Activated CD4-positive, alpha-beta T cell treated with anti-CD3 and anti-CD28 coated beads, Interleukin-2, amount 50 U/mL, for 16 hours (primary cell): ENCODE data around the gene LRRC1.
"Not testable (repeated sequence)": the region's sequence is repeated elsewhere in the genome, so short reads cannot be mapped to it uniquely, and the experiment has no call there.

ENCODE experiments used
- DNase-seq: peaks from one replicate; pipeline ENCODE4 v3.0.0-alpha.2; 2020

The LRRC1 gene

DNA sequence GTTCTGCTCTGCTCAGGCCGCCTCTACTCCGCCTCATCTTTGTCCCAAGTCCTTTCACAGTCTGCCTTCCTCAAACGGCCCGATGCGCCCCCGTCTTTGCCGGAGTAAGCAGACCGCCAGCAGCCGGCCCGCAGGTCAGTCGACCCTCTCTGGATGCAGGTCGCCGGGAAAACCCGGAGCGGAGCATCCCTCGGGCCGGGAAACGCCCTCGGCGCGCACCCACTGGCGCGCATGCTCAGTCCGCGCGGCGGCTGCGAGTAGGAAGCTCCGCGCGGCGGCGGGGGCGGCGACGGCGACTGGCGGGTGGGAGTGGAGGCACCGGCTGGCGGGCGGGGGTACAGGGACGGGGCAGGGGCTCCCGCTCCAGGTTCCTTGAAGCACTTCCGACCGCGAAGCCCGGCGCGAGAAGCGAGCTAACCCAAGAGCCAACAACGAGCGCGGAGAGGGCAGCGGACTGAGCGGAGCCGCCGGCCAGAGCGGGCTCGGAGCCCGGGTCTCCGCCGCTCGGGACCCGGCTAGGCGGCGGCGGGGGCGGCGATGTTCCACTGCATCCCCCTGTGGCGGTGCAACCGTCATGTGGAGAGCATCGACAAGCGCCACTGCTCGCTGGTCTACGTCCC lies at the start of gene LRRC1:
TSS of gene LRRC1 (plus strand) at position 286 of the 620 bp plus-strand sequence. CDS start at position 538, 252 bp downstream.
- peak; percentile 88 for DNase-seq

DNA sequence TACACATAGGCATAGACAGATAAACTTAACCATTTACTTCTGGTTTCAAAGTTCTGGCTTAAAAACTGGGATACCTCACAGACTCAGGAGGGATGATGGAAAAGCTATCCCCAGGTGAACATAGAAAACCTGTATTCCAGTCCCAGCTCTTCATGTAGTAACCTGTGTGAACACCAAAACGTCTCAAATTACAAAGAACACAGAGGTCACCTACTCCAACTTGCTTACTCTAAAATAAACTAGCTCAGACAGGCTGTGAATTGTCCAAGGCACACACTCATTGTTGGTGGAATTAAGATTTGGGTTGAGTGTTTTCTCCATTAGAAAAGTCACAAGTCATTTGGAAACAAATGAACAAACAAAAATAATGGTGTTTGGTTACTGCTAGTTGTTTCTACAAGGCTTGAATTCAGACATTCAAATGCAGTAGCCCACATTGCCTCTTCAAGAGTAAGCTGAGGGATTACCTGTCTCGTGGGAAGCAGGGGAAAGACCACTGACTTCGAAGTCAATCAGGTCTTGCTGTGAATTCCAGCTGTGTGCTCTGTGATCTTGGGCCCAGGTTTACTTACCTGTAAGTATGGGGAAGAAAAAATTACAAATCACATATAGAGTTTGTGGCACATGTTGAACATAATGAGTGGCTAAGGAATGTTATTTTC lies 48.2 kb upstream of the LRRC1 start:
- no peak for DNase-seq

DNA sequence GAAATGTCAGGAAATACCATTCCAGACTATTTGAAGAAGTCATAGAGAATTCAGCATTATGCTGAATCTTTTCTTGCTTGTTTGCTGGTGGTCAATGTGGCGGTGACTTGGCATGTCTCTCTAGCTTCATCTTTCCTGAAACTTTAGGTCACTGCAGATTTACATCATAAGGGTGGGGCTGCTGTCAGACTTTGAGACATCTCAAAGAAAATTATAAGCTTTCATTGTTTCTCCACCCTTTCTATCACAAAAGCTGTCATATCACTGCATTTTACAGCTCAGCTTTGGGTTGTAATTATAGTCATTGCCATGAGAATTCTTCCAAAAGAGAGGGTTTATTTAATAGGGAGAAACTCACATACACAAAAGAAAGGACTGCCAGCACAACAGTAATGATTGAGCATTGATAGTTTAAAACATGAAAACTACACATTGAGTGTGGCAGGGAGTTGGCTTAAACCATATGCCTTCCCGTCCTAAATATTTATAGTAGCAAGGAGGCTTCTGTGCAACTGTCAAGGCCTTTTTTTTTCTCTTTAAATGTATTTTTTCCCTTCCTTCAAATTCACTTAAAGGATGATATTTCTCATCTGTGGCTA lies 44.7 kb upstream of the LRRC1 start:
- DNase-seq: no peak

DNA sequence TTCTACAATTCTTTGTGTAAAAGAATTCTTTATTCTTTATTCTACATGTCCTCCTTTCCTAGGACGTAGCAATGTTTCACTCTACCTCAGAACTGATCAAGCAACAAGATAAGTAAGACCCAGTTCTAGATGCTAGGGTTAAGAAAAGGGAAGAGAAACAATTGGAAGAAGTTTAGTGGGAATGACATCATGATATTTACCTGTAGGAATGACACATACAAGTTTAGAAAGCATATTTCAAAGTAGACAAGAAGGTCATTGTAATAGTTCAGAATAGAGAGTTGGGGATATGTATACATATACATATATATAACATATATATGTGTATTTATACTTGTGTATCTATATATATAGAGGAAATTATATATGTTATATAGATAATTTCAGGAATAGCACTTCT lies 43.4 kb upstream of the LRRC1 start:
- DNase-seq: no peak

DNA sequence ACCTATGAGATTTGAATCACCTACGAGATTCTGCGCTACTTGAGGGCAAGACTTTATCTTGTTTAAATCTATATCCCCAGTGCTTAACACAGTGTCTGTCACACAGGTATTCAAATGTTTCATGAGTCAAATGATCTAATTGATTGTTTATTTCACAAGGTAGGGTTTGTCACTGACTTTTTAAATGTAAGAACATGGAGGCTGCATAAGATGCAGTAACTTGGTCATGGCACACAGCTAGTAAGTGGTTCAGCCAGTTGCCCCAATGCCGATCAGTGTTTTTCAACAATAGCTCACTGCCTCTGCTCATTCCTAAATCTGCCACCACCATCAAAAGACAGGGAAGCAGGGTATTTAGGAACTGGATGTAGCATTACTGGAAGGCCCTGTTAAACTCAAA lies 42.4 kb upstream of the LRRC1 start:
- no peak for DNase-seq

DNA sequence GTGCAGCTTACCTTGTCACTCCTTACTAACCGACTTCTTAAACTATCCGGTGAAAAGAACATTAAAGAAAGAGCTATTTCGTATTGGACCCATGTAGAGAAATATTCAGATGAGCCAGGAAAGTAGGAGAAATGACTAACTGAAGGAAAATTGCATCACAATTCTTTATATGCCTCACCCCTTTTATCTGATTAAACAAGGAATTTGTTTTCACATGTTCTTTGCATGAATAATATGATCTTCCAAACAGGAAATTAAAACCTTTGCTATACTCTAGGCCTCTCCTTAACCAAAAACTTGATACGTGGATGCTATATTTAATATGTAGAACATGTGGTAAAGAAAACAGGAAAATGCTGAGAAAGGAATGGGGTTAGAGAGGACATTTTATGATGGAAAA lies 41.9 kb upstream of the LRRC1 start:
- DNase-seq: no peak

DNA sequence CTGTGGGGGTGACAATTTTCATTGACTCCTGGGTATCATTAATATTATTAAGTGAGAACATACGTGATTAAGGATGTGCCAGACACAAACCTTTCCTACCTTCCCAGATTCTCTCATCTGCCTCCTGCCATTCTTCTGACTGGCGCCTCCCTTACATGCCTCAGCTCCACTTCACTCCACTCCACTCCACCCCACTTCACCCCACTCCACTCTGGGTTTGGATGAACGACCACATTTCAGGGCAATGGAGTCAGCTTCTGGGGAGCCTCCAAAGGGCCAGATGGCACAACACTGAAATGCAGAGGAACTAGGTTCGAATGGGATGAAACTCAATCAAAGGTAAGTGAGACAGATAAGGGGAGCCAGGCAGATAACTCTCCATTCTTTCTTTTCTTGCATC lies 40.5 kb upstream of the LRRC1 start:
- no peak for DNase-seq

DNA sequence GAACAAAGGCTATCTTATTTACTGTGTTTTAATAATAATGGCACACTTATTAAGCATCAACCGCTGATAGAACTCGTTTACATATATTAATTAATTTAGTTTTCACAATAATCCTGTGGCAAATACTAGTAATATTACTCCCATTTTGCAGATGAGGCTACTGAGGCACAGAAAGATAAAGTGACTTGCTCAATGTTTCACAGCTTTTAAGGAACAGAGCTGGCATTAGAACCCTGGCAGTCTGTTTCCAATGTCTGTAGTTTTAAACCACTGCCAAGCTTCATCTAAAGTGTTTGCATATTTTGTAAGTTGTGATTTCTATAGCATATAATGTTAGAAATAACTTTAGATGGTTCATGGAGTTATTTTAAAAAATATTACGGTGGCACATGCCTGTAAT lies 38.4 kb upstream of the LRRC1 start:
- DNase-seq: no peak

DNA sequence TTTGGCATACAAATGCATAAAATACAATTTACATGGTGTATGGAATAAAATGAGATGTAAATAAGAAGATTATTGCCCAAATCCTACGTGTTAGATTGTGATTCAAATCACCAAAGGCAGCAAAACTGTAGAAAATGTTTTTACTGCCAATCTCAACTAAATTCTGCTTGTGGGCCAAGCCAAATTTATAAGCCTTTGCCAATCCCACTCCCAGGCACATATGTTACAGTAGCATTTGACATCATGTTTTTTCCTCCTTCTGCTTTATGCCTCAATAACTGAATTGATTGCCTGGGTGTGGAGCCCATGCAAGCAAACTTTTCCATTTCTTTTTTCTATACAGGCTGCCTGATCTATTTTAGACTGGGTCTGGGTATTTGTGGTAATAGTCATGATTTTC lies 36.3 kb upstream of the LRRC1 start:
- no peak for DNase-seq

DNA sequence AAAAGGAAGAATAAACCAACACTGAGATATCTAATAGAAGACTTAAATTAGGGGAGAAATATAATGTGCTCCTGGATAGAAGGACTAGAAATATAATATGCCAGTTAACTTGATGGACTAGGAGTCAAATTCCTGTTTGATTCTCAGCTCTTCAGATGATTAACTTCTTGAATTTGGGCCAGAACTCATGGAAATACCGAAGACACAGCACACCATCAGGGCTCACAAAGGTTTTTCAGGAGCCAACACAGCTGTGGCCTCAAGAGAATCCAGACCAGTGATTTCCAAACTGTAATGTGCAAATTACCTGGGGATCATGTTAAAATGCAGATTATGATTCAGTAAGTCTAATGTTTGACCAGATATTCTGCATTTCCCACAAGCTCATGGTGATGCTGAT lies 33.8 kb upstream of the LRRC1 start:
- no peak for DNase-seq

DNA sequence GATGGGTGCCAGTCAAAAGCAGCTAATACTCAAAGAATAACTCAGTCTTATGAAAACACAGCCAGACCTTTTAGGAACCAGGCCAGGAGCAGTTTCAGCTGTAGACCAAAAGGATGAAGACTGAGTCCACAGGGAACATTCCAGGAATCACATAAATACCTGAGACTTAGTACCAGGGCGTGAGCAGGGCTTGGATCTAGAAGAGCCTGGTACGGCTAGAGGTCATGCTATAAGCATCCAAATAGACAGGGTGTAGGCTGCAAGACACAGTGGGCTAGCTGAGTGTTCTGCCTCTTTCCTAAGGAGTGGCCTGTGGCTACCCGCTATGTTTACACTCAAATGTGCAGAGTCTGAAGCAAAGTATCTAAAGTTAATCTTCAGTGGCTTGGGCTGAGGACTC lies 29.5 kb upstream of the LRRC1 start:
- no peak for DNase-seq

DNA sequence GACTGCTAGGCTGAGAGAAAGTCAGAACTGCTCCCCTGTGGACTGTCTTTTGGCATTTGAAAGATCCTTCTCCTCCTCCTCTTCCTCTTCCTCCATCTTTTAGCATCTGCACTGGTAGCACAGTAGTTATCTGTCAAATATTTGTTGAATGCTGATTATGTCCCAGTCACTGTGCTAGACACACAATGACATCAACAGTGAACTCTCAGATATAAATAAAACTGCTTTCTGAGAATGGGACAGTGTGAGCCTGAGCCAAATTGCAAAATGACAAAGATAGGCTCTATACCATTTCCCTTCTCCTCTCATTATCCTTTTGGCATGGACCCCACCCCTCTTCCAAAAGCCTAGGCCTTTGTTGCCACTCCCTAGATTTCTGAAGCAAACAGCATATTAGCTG lies 27.9 kb upstream of the LRRC1 start:
- DNase-seq: no peak

DNA sequence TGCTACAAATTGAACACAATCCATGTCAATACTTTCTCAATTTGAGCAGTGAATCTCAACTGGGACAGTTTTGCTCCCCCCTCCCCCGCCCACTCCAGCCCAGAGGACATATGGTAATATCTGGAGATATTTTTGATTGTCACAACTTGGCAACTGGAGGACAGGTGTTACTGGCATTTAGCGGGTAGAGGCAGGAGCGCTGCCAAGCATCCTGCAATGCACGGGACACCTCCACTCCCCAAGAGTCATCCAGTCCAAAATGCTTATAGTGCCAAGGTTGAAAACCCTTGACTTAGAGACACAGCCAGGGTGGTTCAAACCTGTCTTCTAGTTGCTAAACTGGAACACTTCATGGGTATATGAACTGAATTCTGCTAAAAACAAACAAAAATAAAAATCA lies 26.9 kb upstream of the LRRC1 start:
- no peak for DNase-seq

DNA sequence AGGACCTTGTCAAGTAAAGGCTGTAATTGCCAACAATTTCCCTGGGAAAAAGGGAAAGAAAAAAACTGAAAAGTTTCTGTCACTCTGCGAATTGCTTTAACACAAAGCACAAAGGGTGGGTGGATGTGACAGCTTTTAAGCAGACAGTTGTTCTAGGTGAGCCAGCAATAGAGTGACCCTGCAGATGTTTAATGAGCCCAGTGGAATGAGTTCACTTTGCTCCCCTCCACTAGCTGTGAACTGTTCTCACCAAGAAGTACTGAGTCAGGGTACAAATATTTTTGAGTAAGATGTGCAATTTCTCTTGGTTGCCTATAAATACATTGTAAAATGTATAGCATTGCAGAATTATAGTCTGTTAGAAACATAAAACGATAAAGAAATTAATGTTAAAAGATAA lies 26.2 kb upstream of the LRRC1 start:
- DNase-seq: no peak

DNA sequence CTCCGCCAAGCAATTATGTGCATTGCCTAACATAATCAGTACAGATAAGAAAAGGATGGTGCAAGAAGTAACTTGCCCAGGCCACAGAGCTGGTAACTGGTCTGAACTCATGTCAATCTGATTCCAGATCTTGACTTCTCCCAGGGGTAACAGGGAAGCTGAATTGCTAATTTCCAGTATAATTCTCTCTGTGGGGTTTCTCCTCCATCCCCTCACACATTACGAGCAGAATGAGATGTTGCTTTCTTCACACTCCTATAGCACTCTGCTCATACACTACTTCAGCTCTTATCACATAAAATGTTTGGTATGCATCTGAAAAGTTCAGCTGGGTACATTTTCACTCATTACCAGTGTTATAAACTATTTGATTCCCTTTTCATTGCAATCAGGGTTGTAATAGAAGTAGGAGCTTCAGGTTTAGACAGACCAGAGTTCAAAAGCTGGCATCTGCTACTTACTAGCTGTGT lies 24.0 kb upstream of the LRRC1 start:
- no peak for DNase-seq

DNA sequence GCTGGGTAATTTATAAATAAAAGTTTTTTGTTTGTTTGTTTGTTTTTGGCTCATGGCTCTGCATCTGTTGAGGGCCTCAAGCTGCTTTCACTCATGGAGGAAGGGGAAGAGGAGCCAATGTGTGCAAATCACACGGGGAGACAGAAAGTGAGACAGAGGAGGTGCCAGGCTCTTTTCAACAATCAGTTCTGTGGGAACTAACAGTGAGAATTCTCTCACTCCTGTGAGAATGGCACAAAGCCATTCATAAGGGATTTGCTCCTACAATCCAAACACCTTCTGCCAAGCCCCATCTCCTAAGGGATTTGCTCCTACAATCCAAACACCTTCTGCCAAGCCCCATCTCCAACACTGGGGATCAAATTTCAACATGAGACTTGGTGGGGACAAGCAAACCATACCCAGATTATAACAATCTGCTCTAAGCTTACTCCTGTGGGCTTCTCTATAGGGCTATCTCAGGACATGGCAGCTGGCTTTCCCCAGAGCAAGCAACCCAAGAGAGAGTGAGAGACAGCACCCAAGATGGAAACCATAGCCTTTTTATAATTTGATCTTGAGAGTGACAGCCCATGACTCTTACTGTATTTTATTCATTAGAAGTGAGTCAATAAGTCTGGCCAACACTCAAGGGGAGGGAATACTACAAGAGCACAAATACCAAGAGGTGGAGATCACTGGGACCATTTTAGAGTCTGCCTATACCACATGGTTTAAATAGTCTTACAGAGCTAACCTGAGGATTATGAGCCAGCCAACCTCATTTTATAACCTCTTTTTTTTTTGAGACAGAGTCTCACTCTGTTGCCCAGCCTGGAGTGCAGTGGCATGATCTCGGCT lies 22.8 kb upstream of the LRRC1 start:
- no peak for DNase-seq

DNA sequence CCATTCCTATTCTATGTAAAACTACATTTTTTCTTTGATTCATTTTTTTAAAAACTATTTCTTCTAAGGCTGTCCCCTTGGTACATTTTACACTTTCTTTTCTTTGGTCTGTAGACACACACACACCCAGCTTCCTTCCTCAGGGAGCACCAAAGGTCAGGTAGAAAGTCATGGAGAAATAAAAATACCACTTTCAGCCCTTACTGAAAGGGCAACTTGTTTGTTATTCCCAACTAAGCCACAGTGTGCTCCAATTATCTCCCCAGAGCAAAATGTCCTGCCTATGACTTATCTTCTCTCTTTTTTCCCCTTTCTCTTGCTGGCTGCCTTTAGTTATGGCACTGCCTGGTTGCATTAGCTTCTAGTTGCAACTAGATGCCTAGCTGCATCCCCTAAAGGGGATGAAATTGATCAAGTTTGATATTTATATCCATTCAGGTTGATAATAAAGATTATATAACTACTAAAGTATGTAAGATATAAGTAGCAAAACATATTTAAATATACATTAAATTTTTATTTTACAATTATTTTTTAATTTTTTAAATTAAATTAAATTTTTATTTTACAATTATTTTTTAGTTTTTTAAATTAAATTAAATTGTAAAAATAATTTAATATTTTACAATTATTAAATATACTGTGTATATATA lies 21.6 kb upstream of the LRRC1 start:
- no peak for DNase-seq

DNA sequence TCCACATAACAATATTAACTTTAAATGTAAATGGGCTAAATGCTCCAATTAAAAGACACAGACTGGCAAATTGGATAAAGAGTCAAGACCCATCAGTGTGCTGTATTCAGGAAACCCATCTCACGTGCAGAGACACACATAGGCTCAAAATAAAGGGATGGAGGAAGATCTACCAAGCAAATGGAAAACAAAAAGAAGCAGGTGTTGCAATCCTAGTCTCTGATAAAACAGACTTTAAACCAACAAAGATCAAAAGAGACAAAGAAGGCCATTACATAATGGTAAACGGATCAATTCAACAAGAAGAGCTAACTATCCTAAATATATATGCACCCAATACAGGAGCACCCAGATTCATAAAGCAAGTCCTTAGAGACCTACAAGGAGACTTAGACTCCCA lies 18.7 kb upstream of the LRRC1 start:
- not testable (repeated sequence) for DNase-seq

DNA sequence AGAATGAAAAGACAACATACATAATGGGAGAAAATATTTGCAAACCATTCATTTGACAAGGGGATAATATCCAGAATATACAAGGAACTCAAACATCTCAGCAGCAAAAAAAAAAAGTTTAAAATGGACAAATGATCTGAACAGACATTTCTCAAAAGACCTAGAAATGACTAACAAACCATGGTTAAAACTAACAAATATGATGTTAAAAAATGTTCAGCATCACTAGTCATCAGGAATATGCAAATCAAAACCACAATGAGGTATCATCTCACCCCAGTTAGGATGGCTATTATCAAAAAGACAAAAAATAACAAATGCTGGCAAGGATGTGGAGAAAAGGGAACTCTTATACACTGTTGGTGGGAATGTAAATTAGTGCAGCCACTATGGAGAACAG lies 9.8 kb upstream of the LRRC1 start:
- not testable (repeated sequence) for DNase-seq

DNA sequence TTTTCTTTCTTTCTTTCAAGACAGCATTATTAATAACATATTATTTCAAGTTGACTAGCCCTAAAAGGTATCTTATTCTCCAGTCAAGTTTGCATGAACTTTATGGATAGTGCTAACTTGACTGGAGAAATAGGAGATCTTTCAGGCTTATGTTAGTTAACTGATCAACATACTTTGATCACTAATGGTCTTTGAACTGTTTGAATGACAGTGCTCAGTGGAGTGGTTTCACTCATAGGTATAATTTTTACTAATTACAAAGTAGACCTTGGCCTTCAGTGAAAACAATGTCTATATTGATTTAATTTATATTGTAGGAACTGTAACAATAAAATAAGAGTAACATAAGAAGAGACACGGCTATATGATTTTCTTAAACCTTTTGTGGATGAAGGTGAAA lies 8.0 kb upstream of the LRRC1 start:
- no peak for DNase-seq

DNA sequence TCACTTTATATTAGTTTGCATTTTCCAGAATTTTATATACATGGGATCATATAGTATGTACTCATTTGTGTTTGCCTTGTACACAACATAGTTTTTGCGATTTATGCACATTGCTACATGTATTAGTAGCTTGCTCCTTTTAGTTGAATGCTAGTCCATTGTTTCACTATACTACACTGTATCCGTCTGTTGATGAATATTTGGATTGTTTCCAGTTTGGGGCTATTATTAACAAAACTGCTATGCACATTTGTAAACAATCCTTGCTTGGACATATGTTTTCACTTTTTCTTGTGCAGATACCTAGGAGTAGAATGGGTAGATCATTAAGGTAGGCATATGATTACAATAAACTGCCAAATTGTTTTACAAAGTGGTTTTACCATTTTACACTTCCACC lies 3.9 kb upstream of the LRRC1 start:
- no peak for DNase-seq

DNA sequence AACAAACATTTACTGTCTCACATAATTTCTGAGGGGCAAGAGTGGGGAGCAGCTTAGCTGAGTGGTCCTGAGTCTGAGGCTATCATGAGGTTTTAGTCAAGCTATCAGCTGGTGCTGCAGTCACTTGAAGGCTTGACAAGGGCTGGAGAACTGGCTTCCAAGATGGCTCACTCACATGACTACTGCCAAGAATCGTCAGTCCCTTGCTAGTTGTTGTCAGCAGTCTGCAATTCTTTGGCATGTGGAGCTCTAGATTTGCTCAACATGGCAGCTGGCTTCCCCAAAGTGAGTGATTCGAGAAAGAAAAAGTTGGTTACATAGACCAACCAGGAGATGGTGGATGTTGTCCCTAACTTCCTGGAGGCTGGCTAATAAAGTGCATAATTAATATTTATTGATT lies 2.8 kb upstream of the LRRC1 start:
- no peak for DNase-seq

DNA sequence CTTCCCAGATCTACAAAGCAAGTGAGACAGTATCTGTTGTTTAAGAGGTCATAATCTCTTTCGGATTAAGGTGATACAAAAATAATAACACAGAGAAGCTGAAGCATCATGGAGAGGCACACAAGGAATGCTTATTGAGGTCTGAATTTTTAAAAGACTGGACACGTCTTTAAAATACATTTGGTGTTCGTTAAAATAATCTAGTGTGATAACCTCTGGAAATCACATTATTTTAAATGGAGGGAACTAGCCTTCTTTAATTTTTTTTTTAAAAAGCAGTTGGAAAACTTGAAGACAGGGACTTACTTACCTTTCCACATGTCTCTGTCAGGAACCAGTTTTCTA lies 1.9 kb upstream of the LRRC1 start:
- DNase-seq: no peak
